CD8-positive, alpha-beta memory T cell (primary cell): ENCODE results near the gene ARHGEF26. TPM values are rescaled to one million over a fixed set of nuclear protein-coding genes. Genes with fewer than 3 reads are reported as not detected.

Source experiments
- CTCF ChIA-PET: fragments of 350-600 bp; sonication (Branson Sonifier 250); formaldehyde crosslinking; loops from one replicate; lab custom pipeline; 2021; ENCODE audit warnings: antibody characterized with exemption; lab: Charles Lee
- POLR2A ChIA-PET: fragments of 350-600 bp; sonication (Branson Sonifier 250); formaldehyde crosslinking; loops from one replicate; lab custom pipeline; 2021; ENCODE audit warnings: antibody characterized with exemption; lab: Charles Lee
- DNase-seq, 5 donors: peaks; one replicate each; pipeline versions ENCODE4 v3.0.0 to v3.0.0-alpha.2; 2020 to 2022; ENCODE audit warnings: mixed read lengths in 1 of 5
- H3K27ac ChIP-seq: one replicate; pipeline ENCODE4 v1.7.0; 2013; ENCODE audit warnings: low read depth, mild to moderate bottlenecking, low read length, moderate library complexity
- H3K27me3 ChIP-seq: 2 replicates; pipeline ENCODE4 v1.7.0; 2013; ENCODE audit warnings: low read length, mild to moderate bottlenecking; ENCODE audit not compliant: insufficient read depth, poor library complexity, severe bottlenecking
- H3K36me3 ChIP-seq: 2 replicates; pipeline ENCODE4 v1.7.0; 2013; ENCODE audit warnings: mild to moderate bottlenecking, low read length, moderate library complexity; ENCODE audit not compliant: insufficient read depth
- H3K4me1 ChIP-seq: 2 replicates; pipeline ENCODE4 v1.7.0; 2013; ENCODE audit warnings: mild to moderate bottlenecking, low read length, moderate library complexity; ENCODE audit not compliant: insufficient read depth
- H3K4me3 ChIP-seq: 2 replicates; pipeline ENCODE4 v1.7.0; 2013; ENCODE audit warnings: mild to moderate bottlenecking, low read length
- H3K9me3 ChIP-seq: 2 replicates; pipeline ENCODE4 v1.7.0; 2013; ENCODE audit warnings: mild to moderate bottlenecking, low read length
- H3K27ac Mint-ChIP-seq, 8 donors: one replicate each; pipeline ENCODE4 v1.8.0; 2020 to 2021; ENCODE audit warnings: mixed read lengths in 8 of 8, mild to moderate bottlenecking in 6 of 8, inconsistent platforms in 3 of 8, moderate library complexity in 3 of 8
- H3K27me3 Mint-ChIP-seq, 2 donors: one replicate each; pipeline ENCODE4 v1.8.0; 2020 to 2021; ENCODE audit warnings: mixed read lengths in 2 of 2, mild to moderate bottlenecking in 1 of 2, moderate library complexity in 1 of 2
- H3K36me3 Mint-ChIP-seq, 3 donors: one replicate each; pipeline ENCODE4 v1.8.0; 2020 to 2021; ENCODE audit warnings: mixed read lengths in 3 of 3, inconsistent platforms in 1 of 3, mild to moderate bottlenecking in 1 of 3
- H3K4me1 Mint-ChIP-seq, 3 donors: one replicate each; pipeline ENCODE4 v1.8.0; 2020 to 2021; ENCODE audit warnings: mixed read lengths in 3 of 3, inconsistent platforms in 1 of 3, mild to moderate bottlenecking in 1 of 3
- H3K4me3 Mint-ChIP-seq, 7 donors: one replicate each; pipeline ENCODE4 v1.8.0; 2020 to 2021; ENCODE audit warnings: mixed read lengths in 7 of 7, mild to moderate bottlenecking in 6 of 7, moderate library complexity in 4 of 7, inconsistent platforms in 2 of 7
- H3K9me3 Mint-ChIP-seq, 5 donors: one replicate each; pipeline ENCODE4 v1.8.0; 2020 to 2022; ENCODE audit warnings: mixed read lengths in 5 of 5, mild to moderate bottlenecking in 3 of 5, moderate library complexity in 2 of 5, inconsistent platforms in 1 of 5
- polyA plus RNA-seq: library from polyadenylated mRNA; unstranded; fragments of 300-500 nt; fragmentation: Illumina TruSeq; gene quantifications from one replicate; pipeline ENCODE4 v1.2.3, GENCODE V29; 2021
- total RNA-seq, 2 experiments: library from RNA; stranded (reverse); gene quantifications; one replicate each; pipeline ENCODE4 v1.2.3, GENCODE V29; 2021

ARHGEF26 gene
- total and polyA plus RNA-seq, 3 experiments from 2014 or later: 0.08 to 0.13 (median 0.09) TPM

- Mint-ChIP-seq H3K4me3 (no peak overlapping the region), H3K4me1 (no peaks in the 10 kb centered on the region), H3K36me3 (no peaks in the 10 kb centered on the region), H3K9me3 (no peaks in the 10 kb centered on the region), H3K27ac (no peak overlapping the region), H3K27me3 (peaks cover 1 to 10% of the 10 kb centered on the region in 2 donors)
- Histone ChIP-seq H3K4me1 (no peaks in the 10 kb centered on the region), H3K36me3 (no peaks in the 10 kb centered on the region), H3K27ac (no peak overlapping the region), H3K9me3 (no peaks in the 10 kb centered on the region), H3K4me3 (no peak overlapping the region), H3K27me3 (no peaks in the 10 kb centered on the region)
- ChIA-PET CTCF (no interaction called here), POLR2A (no interaction called here)
- DNase-seq: no peak
These were observed 103.2 kb downstream of the ARHGEF26 start for GRCh38 chr3:154224366-154224765.

- Mint-ChIP-seq H3K36me3 (no peaks in the 10 kb centered on the region), H3K4me3 (no peak overlapping the region), H3K27ac (no peak overlapping the region), H3K27me3 (peaks cover 3 to 10% of the 10 kb centered on the region in 2 donors), H3K9me3 (no peaks in the 10 kb centered on the region), H3K4me1 (no peaks in the 10 kb centered on the region)
- H3K27me3 ChIP-seq: no peaks in the 10 kb centered on the region
- no peaks in the 10 kb centered on the region for H3K36me3 ChIP-seq
- no peak for DNase-seq
- H3K4me3 ChIP-seq: no peak overlapping the region
- H3K9me3 ChIP-seq: no peaks in the 10 kb centered on the region
- CTCF ChIA-PET: no interaction called here
- H3K27ac ChIP-seq: no peak overlapping the region
- POLR2A ChIA-PET: no interaction called here
- H3K4me1 ChIP-seq: no peaks in the 10 kb centered on the region
These were observed 103.7 kb downstream of the ARHGEF26 start for GRCh38 chr3:154224866-154225265.

DNA sequence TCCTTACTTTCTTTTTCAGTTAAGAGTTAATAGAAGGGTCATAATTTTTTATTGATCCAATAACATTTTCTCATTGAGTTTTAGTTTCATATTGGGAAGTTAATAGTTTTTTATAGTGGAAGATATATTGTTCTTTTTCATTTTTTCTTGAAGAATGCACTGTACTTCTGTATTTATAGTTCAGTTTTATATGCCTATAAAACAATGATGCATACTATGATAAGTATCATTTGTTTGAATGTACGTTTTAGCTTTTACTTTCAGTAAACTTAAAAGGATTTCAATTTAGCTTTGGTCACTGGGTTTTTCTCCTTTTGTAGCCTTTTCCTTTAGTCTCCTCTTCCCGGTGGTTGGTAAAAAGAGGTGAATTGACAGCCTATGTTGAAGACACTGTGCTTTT lies 104.3 kb downstream of the ARHGEF26 start:
- Histone ChIP-seq H3K27me3 (no peaks in the 10 kb centered on the region), H3K27ac (no peak overlapping the region), H3K4me1 (no peaks in the 10 kb centered on the region), H3K36me3 (no peaks in the 10 kb centered on the region), H3K9me3 (no peaks in the 10 kb centered on the region), H3K4me3 (no peak overlapping the region)
- Mint-ChIP-seq H3K36me3 (no peaks in the 10 kb centered on the region), H3K9me3 (no peaks in the 10 kb centered on the region), H3K27ac (no peak overlapping the region), H3K27me3 (peaks cover 3 to 5% of the 10 kb centered on the region in 2 donors), H3K4me3 (no peak overlapping the region), H3K4me1 (no peaks in the 10 kb centered on the region)
- ChIA-PET CTCF (no interaction called here), POLR2A (no interaction called here)
- no peak for DNase-seq

GRCh38 chr3:154227531-154227930 lies 106.3 kb downstream of the ARHGEF26 start:
- POLR2A ChIA-PET: no interaction called here
- no peak for DNase-seq
- no peak overlapping the region for H3K27ac ChIP-seq
- H3K4me3 Mint-ChIP-seq: no peak overlapping the region
- H3K36me3 Mint-ChIP-seq: no peaks in the 10 kb centered on the region
- H3K9me3 Mint-ChIP-seq: no peaks in the 10 kb centered on the region
- no peaks in the 10 kb centered on the region for H3K9me3 ChIP-seq
- H3K4me3 ChIP-seq: no peak overlapping the region
- H3K4me1 ChIP-seq: no peaks in the 10 kb centered on the region
- H3K27me3 ChIP-seq: no peaks in the 10 kb centered on the region
- CTCF ChIA-PET: no interaction called here
- H3K27me3 Mint-ChIP-seq: peaks cover 3 to 12% of the 10 kb centered on the region in 2 donors
- H3K4me1 Mint-ChIP-seq: no peaks in the 10 kb centered on the region
- no peak overlapping the region for H3K27ac Mint-ChIP-seq
- no peaks in the 10 kb centered on the region for H3K36me3 ChIP-seq

- POLR2A ChIA-PET: no interaction called here
These were observed 107.5 kb downstream of the ARHGEF26 start for GRCh38 chr3:154228561-154229216.

DNA sequence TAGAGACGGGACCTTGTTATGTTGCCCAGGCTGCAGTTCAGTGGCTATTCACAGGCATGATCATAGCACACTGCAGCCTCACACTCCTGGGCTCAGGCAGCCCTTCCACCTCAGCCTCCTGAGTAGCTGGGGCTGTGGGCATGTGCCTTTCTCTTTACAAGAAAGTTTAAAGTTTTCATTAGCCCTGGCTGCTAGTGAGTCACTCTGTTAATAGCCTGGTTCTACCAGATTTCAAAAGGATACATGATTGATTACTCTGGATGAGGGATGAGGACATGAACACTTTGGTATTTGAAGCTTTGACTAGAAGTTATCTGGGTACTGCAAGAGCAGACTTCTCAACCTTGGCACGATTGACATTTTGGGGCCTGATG lies 108.0 kb downstream of the ARHGEF26 start:
- CTCF ChIA-PET: no interaction called here

More at GRCh38 chr3:154228561-154229216, 107.5 kb downstream of the ARHGEF26 start:
- H3K27ac Mint-ChIP-seq: no peak overlapping the region
- H3K4me1 Mint-ChIP-seq: no peaks in the 10 kb centered on the region
- Histone ChIP-seq H3K27ac (no peak overlapping the region), H3K27me3 (no peaks in the 10 kb centered on the region), H3K4me1 (no peaks in the 10 kb centered on the region), H3K36me3 (no peaks in the 10 kb centered on the region), H3K9me3 (no peaks in the 10 kb centered on the region), H3K4me3 (no peak overlapping the region)
- H3K4me3 Mint-ChIP-seq: no peak overlapping the region
- DNase-seq: no peak
- no peaks in the 10 kb centered on the region for H3K9me3 Mint-ChIP-seq
- CTCF ChIA-PET: no interaction called here
- H3K27me3 Mint-ChIP-seq: peaks cover 3 to 19% of the 10 kb centered on the region in 2 donors
- H3K36me3 Mint-ChIP-seq: no peaks in the 10 kb centered on the region

GRCh38 chr3:154235330-154235729 lies 114.1 kb downstream of the ARHGEF26 start:
- Mint-ChIP-seq H3K4me3 (no peak overlapping the region), H3K4me1 (no peaks in the 10 kb centered on the region), H3K9me3 (no peaks in the 10 kb centered on the region), H3K27me3 (peaks cover 3 to 41% of the 10 kb centered on the region in 2 donors), H3K36me3 (no peaks in the 10 kb centered on the region), H3K27ac (no peak overlapping the region)
- ChIA-PET CTCF (interaction anchor here (1.7 kb wide), 1 partner anchor 17 kb away, joined by 3 read pairs; no protein-coding TSS in a partner anchor), POLR2A (no interaction called here)
- DNase-seq: no peak
- Histone ChIP-seq H3K4me1 (no peaks in the 10 kb centered on the region), H3K4me3 (no peak overlapping the region), H3K36me3 (no peaks in the 10 kb centered on the region), H3K9me3 (no peaks in the 10 kb centered on the region), H3K27me3 (no peaks in the 10 kb centered on the region), H3K27ac (no peak overlapping the region)

More for the DNA sequence above, 108.0 kb downstream of the ARHGEF26 start:
- Histone ChIP-seq H3K27ac (no peak overlapping the region), H3K9me3 (no peaks in the 10 kb centered on the region), H3K27me3 (no peaks in the 10 kb centered on the region), H3K36me3 (no peaks in the 10 kb centered on the region), H3K4me3 (no peak overlapping the region), H3K4me1 (no peaks in the 10 kb centered on the region)
- POLR2A ChIA-PET: no interaction called here
- Mint-ChIP-seq H3K27ac (no peak overlapping the region), H3K4me3 (no peak overlapping the region), H3K9me3 (no peaks in the 10 kb centered on the region), H3K36me3 (no peaks in the 10 kb centered on the region), H3K27me3 (peaks cover 3 to 24% of the 10 kb centered on the region in 2 donors), H3K4me1 (no peaks in the 10 kb centered on the region)
- DNase-seq: no peak

GRCh38 chr3:154236331-154236730 lies 115.1 kb downstream of the ARHGEF26 start:
- POLR2A ChIA-PET: no interaction called here
- Mint-ChIP-seq H3K4me3 (no peak overlapping the region), H3K4me1 (no peaks in the 10 kb centered on the region), H3K36me3 (no peaks in the 10 kb centered on the region), H3K27me3 (peaks cover 3 to 38% of the 10 kb centered on the region in 2 donors), H3K27ac (no peak overlapping the region), H3K9me3 (no peaks in the 10 kb centered on the region)
- CTCF ChIA-PET: interaction anchor here (1.7 kb wide), 1 partner anchor 16 kb away, joined by 3 read pairs; no protein-coding TSS in a partner anchor
- no peak for DNase-seq
- no peaks in the 10 kb centered on the region for H3K36me3 ChIP-seq
- H3K27ac ChIP-seq: no peak overlapping the region
- H3K9me3 ChIP-seq: no peaks in the 10 kb centered on the region
- H3K27me3 ChIP-seq: no peaks in the 10 kb centered on the region
- H3K4me1 ChIP-seq: no peaks in the 10 kb centered on the region
- no peak overlapping the region for H3K4me3 ChIP-seq
